ENCODE measurements around the gene STX16.

DNA sequence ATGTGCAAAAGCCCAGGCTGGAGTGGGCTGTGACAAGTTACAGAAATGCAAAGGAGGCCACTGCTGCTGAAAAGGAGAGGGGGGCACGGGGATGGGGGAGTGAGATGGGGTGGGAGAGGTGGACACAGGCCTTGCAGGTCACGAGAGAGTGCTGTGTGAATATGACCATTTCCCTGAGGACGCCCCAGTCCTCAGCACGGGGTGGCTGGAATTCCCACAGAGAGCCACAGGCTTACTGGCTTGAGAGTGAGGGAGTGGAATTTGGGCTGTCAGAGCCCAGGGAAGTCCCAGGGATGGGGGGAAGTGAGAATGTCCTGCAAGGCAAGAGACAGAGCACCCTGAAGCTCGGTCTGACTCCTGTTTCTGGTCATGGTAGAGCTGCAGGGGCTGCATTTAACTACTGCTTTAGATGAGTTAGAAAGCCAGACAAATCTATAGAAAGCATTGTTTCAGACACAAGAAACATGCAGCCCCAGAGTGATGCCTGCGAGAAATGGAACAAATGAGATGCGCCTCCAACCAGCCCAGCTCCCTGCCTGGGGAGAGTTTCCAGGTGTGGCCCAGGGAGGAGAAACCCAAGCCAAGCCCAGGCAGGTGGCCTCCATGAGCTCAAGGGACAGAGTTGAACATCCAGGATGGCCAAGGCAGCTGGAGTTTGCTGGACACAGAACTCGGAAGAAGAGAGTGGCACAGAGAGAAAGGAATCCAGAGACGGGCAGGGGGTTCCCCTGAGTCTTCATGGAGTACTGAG is 72.0 kb downstream of the STX16 start:
- no peak for TF ChIP-seq CTCF (IDR thresholded peaks at IDR 0.05)
- TF ChIP-seq POLR2A (IDR thresholded peaks at IDR 0.05), result no peak
- no peak for TF ChIP-seq EP300 (IDR thresholded peaks at IDR 0.05; ENCODE audit: low read depth)
- TF ChIP-seq POLR2AphosphoS5 (IDR thresholded peaks at IDR 0.05), result no peak
